ENCODE measurements around the gene LMF1. TPM values are rescaled to one million over a fixed set of nuclear protein-coding genes. Genes with fewer than 3 reads are reported as not detected.
A peak's percentile ranks its signal among the peaks of the same experiment; 100 is the strongest.

Gene LMF1
- total and polyA plus RNA-seq, 9 of the 15 experiments (the other 6 are each of a cell fraction or from before 2014, with no cell fraction given) = 0.11 to 1.6 (median 0.55) TPM; not detected in 1

DNA sequence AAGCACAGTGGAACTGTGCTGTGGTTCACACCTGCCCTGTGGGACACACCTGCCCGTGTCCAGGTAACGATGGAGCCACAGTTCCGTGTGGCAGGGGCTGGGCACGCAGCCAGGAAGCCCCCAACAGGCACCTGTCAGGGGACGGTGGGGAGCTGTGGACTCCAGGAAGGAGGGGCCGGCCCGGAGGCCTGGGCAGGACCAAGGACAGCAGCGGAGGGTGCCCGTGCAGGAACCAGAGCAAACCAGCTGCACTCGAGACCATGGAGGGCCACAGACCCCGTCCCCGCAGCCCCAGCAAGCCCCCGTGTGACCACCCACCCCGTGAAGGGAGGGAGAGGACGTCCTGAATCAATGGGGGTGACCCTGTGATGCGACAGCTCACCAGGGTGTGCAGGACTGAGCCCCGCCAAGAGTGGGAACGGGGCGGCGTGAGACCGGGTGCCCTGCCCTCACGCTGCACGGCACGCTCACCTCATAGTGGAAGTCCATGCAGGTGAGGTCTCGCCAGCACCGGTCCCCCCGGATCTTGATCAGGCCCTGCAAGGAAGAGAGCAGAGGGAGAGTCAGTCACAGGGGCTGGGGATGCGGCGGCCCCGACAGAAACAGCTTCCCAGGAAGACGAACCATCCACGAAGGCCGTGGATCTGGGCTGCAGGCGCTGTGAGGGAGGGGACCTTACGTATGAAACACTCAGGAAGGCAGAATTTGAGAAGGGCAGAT is 78.1 kb downstream of the LMF1 start:
- 0 out of 3 replicates have a peak, but pooled peaks have one; percentile 33 for ATAC-seq
- Histone ChIP-seq H2AFZ (ENCODE audit: low read depth, low read length) (no peak overlapping the region), H3K4me2 (ENCODE audit: insufficient read depth, low read length) (no peak overlapping the region), H4K20me1 (replicated peaks; ENCODE audit: control insufficient read depth, insufficient read depth, low read length) (peaks cover 37% of the 10 kb centered on the region), H3K9me3 (replicated peaks; ENCODE audit: control insufficient read depth, insufficient read depth, low read depth, low read length) (no peaks in the 10 kb centered on the region), H3K4me1 (replicated peaks in 1 of 2; ENCODE audit: control insufficient read depth in 2 of 2, insufficient read depth in 2 of 2, low read length in 2 of 2) (peaks cover 0 to 67% of the 10 kb centered on the region in 2 experiments; a peak in 2 of 5 replicates), H3K27ac (ENCODE audit: extremely low read depth, low read depth, low read length) (no peak overlapping the region), H3K4me3 (no peak overlapping the region), H3K9me1 (ENCODE audit: control insufficient read depth, insufficient read depth, low read length) (no peaks in the 10 kb centered on the region), H3K9ac (ENCODE audit: insufficient read depth in 1 of 2, low read depth in 2 of 2, low read length in 2 of 2) (no peak overlapping the region), H3K79me2 (ENCODE audit: control insufficient read depth, insufficient read depth, low read length) (no peaks in the 10 kb centered on the region), H3K36me3 (ENCODE audit: control insufficient read depth, insufficient read depth, low read length) (no peaks in the 10 kb centered on the region), H3K27me3 (ENCODE audit: control insufficient read depth in 2 of 2, insufficient read depth in 2 of 2, low read length in 2 of 2) (peaks cover 30 to 94% of the 10 kb centered on the region in 2 experiments; a peak in 4 of 5 replicates)
- intact Hi-C loops (cut with micrococcal nuclease) = no loop called here
- peak in 3 of 4 experiments; percentile 49 to 68 (median 67) for DNase-seq (ENCODE audit: extremely low read depth in 1 of 4, low spot score in 3 of 4)
- WGBS (ENCODE audit: insufficient coverage, low coverage, missing lambda C conversion rate) = 16% methylated on average over 30 of the region's 35 CpGs
- BruUV-seq (replicated peaks) = no TSS peak
- in situ Hi-C loops (cut with MboI) = no loop called here
- CTCF ChIA-PET (ENCODE audit: low intra/inter-chr PET ratio) = no interaction called here
- TF ChIP-seq MIER1 (IDR thresholded peaks at IDR 0.05; ENCODE audit: low read depth) (peak; percentile 72), EHMT2 (IDR thresholded peaks at IDR 0.05) (peak; percentile 61), SP2 (IDR thresholded peaks at IDR 0.05; ENCODE audit: extremely low read depth, low read depth, low read length, poor library complexity, severe bottlenecking) (no peak), FUS (optimal IDR thresholded peaks at IDR 0.05; ENCODE audit: low read depth, low read length) (no peak), KAT2B (IDR thresholded peaks at IDR 0.05; ENCODE audit: low read depth, low read length) (no peak)
- TF ChIP-seq, protein P1, sequence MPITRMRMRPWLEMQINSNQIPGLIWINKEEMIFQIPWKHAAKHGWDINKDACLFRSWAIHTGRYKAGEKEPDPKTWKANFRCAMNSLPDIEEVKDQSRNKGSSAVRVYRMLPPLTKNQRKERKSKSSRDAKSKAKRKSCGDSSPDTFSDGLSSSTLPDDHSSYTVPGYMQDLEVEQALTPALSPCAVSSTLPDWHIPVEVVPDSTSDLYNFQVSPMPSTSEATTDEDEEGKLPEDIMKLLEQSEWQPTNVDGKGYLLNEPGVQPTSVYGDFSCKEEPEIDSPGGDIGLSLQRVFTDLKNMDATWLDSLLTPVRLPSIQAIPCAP (CRISPR knock-in tag; IDR thresholded peaks at IDR 0.05; ENCODE audit: borderline replicate concordance) = no peak
- TF ChIP-seq, protein P2, sequence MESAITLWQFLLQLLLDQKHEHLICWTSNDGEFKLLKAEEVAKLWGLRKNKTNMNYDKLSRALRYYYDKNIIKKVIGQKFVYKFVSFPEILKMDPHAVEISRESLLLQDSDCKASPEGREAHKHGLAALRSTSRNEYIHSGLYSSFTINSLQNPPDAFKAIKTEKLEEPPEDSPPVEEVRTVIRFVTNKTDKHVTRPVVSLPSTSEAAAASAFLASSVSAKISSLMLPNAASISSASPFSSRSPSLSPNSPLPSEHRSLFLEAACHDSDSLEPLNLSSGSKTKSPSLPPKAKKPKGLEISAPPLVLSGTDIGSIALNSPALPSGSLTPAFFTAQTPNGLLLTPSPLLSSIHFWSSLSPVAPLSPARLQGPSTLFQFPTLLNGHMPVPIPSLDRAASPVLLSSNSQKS (CRISPR knock-in tag; IDR thresholded peaks at IDR 0.05) = no peak
- TF ChIP-seq, protein P3, sequence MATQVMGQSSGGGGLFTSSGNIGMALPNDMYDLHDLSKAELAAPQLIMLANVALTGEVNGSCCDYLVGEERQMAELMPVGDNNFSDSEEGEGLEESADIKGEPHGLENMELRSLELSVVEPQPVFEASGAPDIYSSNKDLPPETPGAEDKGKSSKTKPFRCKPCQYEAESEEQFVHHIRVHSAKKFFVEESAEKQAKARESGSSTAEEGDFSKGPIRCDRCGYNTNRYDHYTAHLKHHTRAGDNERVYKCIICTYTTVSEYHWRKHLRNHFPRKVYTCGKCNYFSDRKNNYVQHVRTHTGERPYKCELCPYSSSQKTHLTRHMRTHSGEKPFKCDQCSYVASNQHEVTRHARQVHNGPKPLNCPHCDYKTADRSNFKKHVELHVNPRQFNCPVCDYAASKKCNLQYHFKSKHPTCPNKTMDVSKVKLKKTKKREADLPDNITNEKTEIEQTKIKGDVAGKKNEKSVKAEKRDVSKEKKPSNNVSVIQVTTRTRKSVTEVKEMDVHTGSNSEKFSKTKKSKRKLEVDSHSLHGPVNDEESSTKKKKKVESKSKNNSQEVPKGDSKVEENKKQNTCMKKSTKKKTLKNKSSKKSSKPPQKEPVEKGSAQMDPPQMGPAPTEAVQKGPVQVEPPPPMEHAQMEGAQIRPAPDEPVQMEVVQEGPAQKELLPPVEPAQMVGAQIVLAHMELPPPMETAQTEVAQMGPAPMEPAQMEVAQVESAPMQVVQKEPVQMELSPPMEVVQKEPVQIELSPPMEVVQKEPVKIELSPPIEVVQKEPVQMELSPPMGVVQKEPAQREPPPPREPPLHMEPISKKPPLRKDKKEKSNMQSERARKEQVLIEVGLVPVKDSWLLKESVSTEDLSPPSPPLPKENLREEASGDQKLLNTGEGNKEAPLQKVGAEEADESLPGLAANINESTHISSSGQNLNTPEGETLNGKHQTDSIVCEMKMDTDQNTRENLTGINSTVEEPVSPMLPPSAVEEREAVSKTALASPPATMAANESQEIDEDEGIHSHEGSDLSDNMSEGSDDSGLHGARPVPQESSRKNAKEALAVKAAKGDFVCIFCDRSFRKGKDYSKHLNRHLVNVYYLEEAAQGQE (IDR thresholded peaks at IDR 0.05; ENCODE audit: borderline replicate concordance) = peak; percentile 91
- TF ChIP-seq, protein P3 (CRISPR knock-in tag; IDR thresholded peaks at IDR 0.05; ENCODE audit: low read depth) = peak; percentile 85
- POLR2A ChIA-PET = interaction anchor here (0.5 to 0.6 kb wide), 2 partner anchors 48 to 165 kb away, joined by 3 read pairs; no protein-coding TSS in a partner anchor
- FAIRE-seq = no peak

Data from K562 (cell line).